Vagina (tissue), 2 donors: ENCODE measurements around the gene SPIN1.

Experiments used
- CTCF ChIP-seq, 3 experiments: fragments of 450-650 bp in 2 of 3; fragments of 200-600 bp in 1 of 3; sonication (generic) in 1 of 3; IDR thresholded peaks; one replicate each; pipeline ENCODE4 v1.5.1; 2017 to 2019; ENCODE audit warnings: antibody characterized with exemption in 3 of 3, mild to moderate bottlenecking in 2 of 3, moderate library complexity in 2 of 3
- POLR2A ChIP-seq, 2 donors: fragments of 450-650 bp; IDR thresholded peaks; one replicate each; pipeline ENCODE4 v1.6.1; 2017; ENCODE audit warnings: antibody characterized with exemption in 2 of 2, mild to moderate bottlenecking in 2 of 2, moderate library complexity in 2 of 2
- POLR2AphosphoS5 ChIP-seq, 2 donors: sonication (generic); formaldehyde crosslinking; IDR thresholded peaks; one replicate each; pipeline ENCODE4 v1.9.0; 2017; ENCODE audit warnings: antibody characterized with exemption in 2 of 2, mild to moderate bottlenecking in 2 of 2, low read depth in 1 of 2; ENCODE audit not compliant: insufficient read depth in 1 of 2

GRCh38 chr9:88498880-88499279 is 110.6 kb downstream of the SPIN1 start:
- no peak for TF ChIP-seq CTCF (IDR thresholded peaks at IDR 0.05)
- no peak for TF ChIP-seq POLR2A (IDR thresholded peaks at IDR 0.05)
- no peak for TF ChIP-seq POLR2AphosphoS5 (IDR thresholded peaks at IDR 0.05; ENCODE audit: insufficient read depth in 1 of 2, low read depth in 1 of 2)
